H1 (cell line): Measurements from ENCODE around the gene MGLL. TPM values are rescaled to one million over a fixed set of nuclear protein-coding genes. Genes with fewer than 3 reads are reported as not detected.

Source experiments
- CTCF ChIA-PET: fragments of 300-600 bp; sonication (Branson Sonifier 250); formaldehyde crosslinking; loops from one replicate; lab custom pipeline; 2021; ENCODE audit not compliant: partially characterized antibody; lab: Charles Lee
- POLR2A ChIA-PET: fragments of 300-600 bp; sonication (Branson Sonifier 250); formaldehyde crosslinking; loops from one replicate; lab custom pipeline; 2021; ENCODE audit warnings: inconsistent platforms; ENCODE audit not compliant: partially characterized antibody; lab: Charles Lee
- DNase-seq, 2 experiments: peaks; one replicate each; pipeline versions ENCODE4 v3.0.0 to v3.0.0-alpha.2; 2010 to 2022; ENCODE audit warnings: low spot score in 2 of 2, low read depth in 1 of 2, mixed read lengths in 1 of 2
- FAIRE-seq: peaks from 2 replicates; lab custom pipeline; 2011; peaks lifted over from hg19 to GRCh38; lab: Jason Lieb, UNC
- H2AFZ ChIP-seq: 2 replicates; pipeline ENCODE4 v1.8.1; 2012; ENCODE audit warnings: low read length, inconsistent platforms
- H2AK5ac ChIP-seq: 2 replicates; pipeline ENCODE4 v1.6.1; 2013; ENCODE audit warnings: low read depth, low read length
- H2BK120ac ChIP-seq: replicated peaks from 2 replicates; pipeline ENCODE3; 2013; ENCODE audit warnings: low read depth, low read length, inconsistent platforms
- H2BK12ac ChIP-seq: 2 replicates; pipeline ENCODE4 v1.6.1; 2013; ENCODE audit warnings: low read depth, low read length
- H2BK15ac ChIP-seq: 2 replicates; pipeline ENCODE4 v1.6.1; 2013; ENCODE audit warnings: low read length
- H2BK20ac ChIP-seq: 2 replicates; pipeline ENCODE4 v1.6.1; 2013; ENCODE audit warnings: low read length
- H2BK5ac ChIP-seq: 2 replicates; pipeline ENCODE4 v1.6.1; 2013; ENCODE audit warnings: low read depth, low read length
- H3K14ac ChIP-seq: 2 replicates; pipeline ENCODE4 v1.6.1; 2013; ENCODE audit warnings: inconsistent platforms; ENCODE audit not compliant: insufficient read length
- H3K18ac ChIP-seq: 2 replicates; pipeline ENCODE4 v1.6.1; 2013; ENCODE audit warnings: low read length; ENCODE audit errors: extremely low read depth
- H3K23ac ChIP-seq: 2 replicates; pipeline ENCODE4 v1.6.1; 2013; ENCODE audit warnings: inconsistent platforms; ENCODE audit not compliant: insufficient read length
- H3K23me2 ChIP-seq: 2 replicates; pipeline ENCODE4 v1.6.1; 2013; ENCODE audit warnings: low read depth, low read length
- H3K27ac ChIP-seq: 2 replicates; pipeline ENCODE4 v1.6.1; 2011; ENCODE audit warnings: low read depth, low read length, inconsistent platforms
- H3K27me3 ChIP-seq, 4 experiments: replicated peaks in 1 of 4; 1 replicate in 1 of 4; 2 replicates in 3 of 4; pipeline versions ENCODE4 v1.6.1 to v1.8.1; 2011 to 2013; ENCODE audit warnings: low read length in 3 of 4, mild to moderate bottlenecking in 3 of 4, inconsistent platforms in 2 of 4, mixed read lengths in 2 of 4, moderate library complexity in 1 of 4; ENCODE audit not compliant: control insufficient read depth in 3 of 4, insufficient read depth in 3 of 4; ENCODE audit errors: extremely low read depth in 1 of 4
- H3K36me3 ChIP-seq, 4 experiments: 2 replicates each; pipeline versions ENCODE4 v1.6.1 to v1.8.1; 2011 to 2013; ENCODE audit warnings: mild to moderate bottlenecking in 4 of 4, low read length in 3 of 4, moderate library complexity in 2 of 4, control low read depth in 1 of 4, inconsistent platforms in 1 of 4; ENCODE audit not compliant: insufficient read depth in 4 of 4, control insufficient read depth in 2 of 4
- H3K4ac ChIP-seq: replicated peaks from 2 replicates; pipeline ENCODE3; 2013; ENCODE audit warnings: low read length, low read depth, mixed read lengths, inconsistent platforms; ENCODE audit not compliant: insufficient read length
- H3K4me1 ChIP-seq, 4 experiments: replicated peaks in 1 of 4; 1 replicate in 1 of 4; 2 replicates in 3 of 4; pipeline versions ENCODE4 v1.6.1 to v1.8.1; 2011 to 2013; ENCODE audit warnings: low read length in 3 of 4, inconsistent platforms in 2 of 4, mixed read lengths in 1 of 4; ENCODE audit not compliant: insufficient read depth in 4 of 4, control insufficient read depth in 3 of 4
- H3K4me2 ChIP-seq, 2 experiments: 2 replicates each; pipeline versions ENCODE4 v1.6.1 to v1.8.1; 2011 to 2013; ENCODE audit warnings: low read depth in 2 of 2, low read length in 2 of 2, control low read depth in 1 of 2, inconsistent platforms in 1 of 2, mild to moderate bottlenecking in 1 of 2; ENCODE audit not compliant: insufficient read depth in 1 of 2
- H3K4me3 ChIP-seq, 4 experiments: fragments of 200-600, 300-600 bp in 1 of 4; sonication (generic), shearing (Covaris generic), sonication (Bioruptor Twin) in 1 of 4; 2 replicates each; pipeline versions ENCODE4 v1.5.1 to v1.8.1; 2011 to 2016; ENCODE audit warnings: low read length in 4 of 4, low read depth in 3 of 4, control low read depth in 2 of 4, inconsistent platforms in 2 of 4, mild to moderate bottlenecking in 2 of 4, mixed read lengths in 1 of 4, moderate library complexity in 1 of 4; ENCODE audit not compliant: insufficient read depth in 2 of 4; ENCODE audit errors: extremely low read depth in 1 of 4
- H3K56ac ChIP-seq: replicated peaks from 2 replicates; pipeline ENCODE3; 2013; ENCODE audit warnings: low read depth, mild to moderate bottlenecking, mixed read lengths, low read length, inconsistent platforms; ENCODE audit not compliant: insufficient read length
- H3K79me1 ChIP-seq: 2 replicates; pipeline ENCODE4 v1.6.1; 2013; ENCODE audit warnings: low read depth, low read length, control low read depth
- H3K79me2 ChIP-seq, 2 experiments: 2 replicates each; pipeline versions ENCODE4 v1.6.1 to v1.8.1; 2012 to 2013; ENCODE audit warnings: low read length in 2 of 2, mild to moderate bottlenecking in 2 of 2, inconsistent platforms in 1 of 2; ENCODE audit not compliant: insufficient read depth in 2 of 2, control insufficient read depth in 1 of 2
- H3K9ac ChIP-seq, 4 experiments: replicated peaks in 1 of 4; 1 replicate in 1 of 4; 2 replicates in 3 of 4; pipeline versions ENCODE4 v1.6.1 to v1.8.1; 2011 to 2013; ENCODE audit warnings: low read depth in 3 of 4, low read length in 3 of 4, control low read depth in 2 of 4, mild to moderate bottlenecking in 2 of 4, moderate library complexity in 2 of 4, inconsistent platforms in 1 of 4; ENCODE audit errors: extremely low read depth in 1 of 4
- H3K9me3 ChIP-seq, 2 experiments: 2 replicates each; pipeline versions ENCODE4 v1.6.1 to v1.8.1; 2012 to 2013; ENCODE audit warnings: mild to moderate bottlenecking in 2 of 2, moderate library complexity in 2 of 2, control low read depth in 1 of 2, inconsistent platforms in 1 of 2, low read depth in 1 of 2, low read length in 1 of 2, mixed read lengths in 1 of 2; ENCODE audit not compliant: insufficient read depth in 2 of 2
- H4K20me1 ChIP-seq, 2 experiments: replicated peaks in 1 of 2; 2 replicates each; pipeline versions ENCODE3 to v1.8.1; 2011 to 2013; ENCODE audit warnings: inconsistent platforms in 2 of 2, low read length in 2 of 2, mild to moderate bottlenecking in 1 of 2; ENCODE audit not compliant: insufficient read depth in 2 of 2, control insufficient read depth in 1 of 2
- H4K5ac ChIP-seq: 2 replicates; pipeline ENCODE4 v1.6.1; 2013; ENCODE audit warnings: low read length, low read depth, mixed read lengths, inconsistent platforms; ENCODE audit not compliant: insufficient read length
- H4K8ac ChIP-seq: 2 replicates; pipeline ENCODE4 v1.8.0; 2013; ENCODE audit warnings: mild to moderate bottlenecking, moderate library complexity, low read length, inconsistent platforms; ENCODE audit not compliant: insufficient read depth; ENCODE audit errors: extremely low read depth
- H4K91ac ChIP-seq: replicated peaks from 2 replicates; pipeline ENCODE3; 2013; ENCODE audit warnings: low read length, mixed read lengths, inconsistent platforms; ENCODE audit not compliant: insufficient read length
- HDAC2 ChIP-seq, 2 experiments: fragments of 300-600 bp in 1 of 2; sonication (generic) in 1 of 2; IDR thresholded peaks; 2 replicates each; pipeline ENCODE4 v1.6.1; 2011 to 2012; ENCODE audit warnings: low read depth in 2 of 2, low read length in 2 of 2, mild to moderate bottlenecking in 2 of 2, moderate library complexity in 2 of 2, borderline replicate concordance in 1 of 2, inconsistent platforms in 1 of 2
- JUND ChIP-seq: IDR thresholded peaks from 2 replicates; pipeline ENCODE4 v1.6.1; 2011; ENCODE audit warnings: mild to moderate bottlenecking, improper control_type of control experiment, low read length
- MAFK ChIP-seq: IDR thresholded peaks from 2 replicates; pipeline ENCODE4 v1.6.1; 2012; ENCODE audit warnings: low read depth, mild to moderate bottlenecking, improper control_type of control experiment, low read length
- TBP ChIP-seq: IDR thresholded peaks from 2 replicates; pipeline ENCODE4 v1.6.1; 2011; ENCODE audit warnings: low read depth, low read length, improper control_type of control experiment
- TCF12 ChIP-seq: IDR thresholded peaks from 2 replicates; pipeline ENCODE4 v1.6.1; 2011; ENCODE audit warnings: low read depth, mild to moderate bottlenecking, low read length
- TEAD4 ChIP-seq: IDR thresholded peaks from 2 replicates; pipeline ENCODE4 v1.6.1; 2012; ENCODE audit warnings: low read depth, low read length, inconsistent platforms, mixed read lengths
- WGBS, 2 experiments: shearing (Covaris generic) in 1 of 2; methylation state at CpG; one replicate each; pipeline versions ENCODE4 v1.1.6 to v1.1.7; 2013 to 2015; ENCODE audit warnings: low lambda C conversion rate in 2 of 2, mixed read lengths in 2 of 2, inconsistent platforms in 1 of 2, low coverage in 1 of 2, missing lambda C conversion rate in 1 of 2; ENCODE audit not compliant: insufficient replicate concordance in 2 of 2, insufficient coverage in 1 of 2, insufficient read length in 1 of 2; ENCODE audit errors: extremely low coverage in 1 of 2, missing lambda C conversion rate in 1 of 2; 5-methylcytosine and 5-hydroxymethylcytosine counted together
- polyA plus RNA-seq, 7 experiments: library from polyadenylated mRNA; depleted of rRNA in 3 of 7; stranded (reverse) in 5 of 7; unstranded in 2 of 7; fragments of >200 nt in 5 of 7; fragments of 200-250 nt in 2 of 7; gene quantifications; 1 replicate in 5 of 7; 2 replicates in 1 of 7; 4 replicates in 1 of 7; pipeline versions ENCODE4 v1.2.1 to v1.2.3, GENCODE V29; 2011 to 2013; ENCODE audit warnings: missing spikeins in 2 of 7, mixed read lengths in 2 of 7
- total RNA-seq: library from RNA; stranded (reverse); fragmentation: NEBNext Ultra II Directional; extraction: Animal tissue kit (Norgen Biotek cat#: 25700); gene quantifications from 2 replicates; pipeline ENCODE4 v1.2.1, GENCODE V29; 2021
- TF ChIP-seq, protein P1 (sequence below): IDR thresholded peaks from 2 replicates; pipeline ENCODE4 v1.6.1; 2012; ENCODE audit warnings: low read length, inconsistent platforms

Gene MGLL
- total and polyA plus RNA-seq, 2 of the 8 experiments (the other 6 are each of a cell fraction or from before 2014, with no cell fraction given), result 0.05 to 0.34 TPM

DNA sequence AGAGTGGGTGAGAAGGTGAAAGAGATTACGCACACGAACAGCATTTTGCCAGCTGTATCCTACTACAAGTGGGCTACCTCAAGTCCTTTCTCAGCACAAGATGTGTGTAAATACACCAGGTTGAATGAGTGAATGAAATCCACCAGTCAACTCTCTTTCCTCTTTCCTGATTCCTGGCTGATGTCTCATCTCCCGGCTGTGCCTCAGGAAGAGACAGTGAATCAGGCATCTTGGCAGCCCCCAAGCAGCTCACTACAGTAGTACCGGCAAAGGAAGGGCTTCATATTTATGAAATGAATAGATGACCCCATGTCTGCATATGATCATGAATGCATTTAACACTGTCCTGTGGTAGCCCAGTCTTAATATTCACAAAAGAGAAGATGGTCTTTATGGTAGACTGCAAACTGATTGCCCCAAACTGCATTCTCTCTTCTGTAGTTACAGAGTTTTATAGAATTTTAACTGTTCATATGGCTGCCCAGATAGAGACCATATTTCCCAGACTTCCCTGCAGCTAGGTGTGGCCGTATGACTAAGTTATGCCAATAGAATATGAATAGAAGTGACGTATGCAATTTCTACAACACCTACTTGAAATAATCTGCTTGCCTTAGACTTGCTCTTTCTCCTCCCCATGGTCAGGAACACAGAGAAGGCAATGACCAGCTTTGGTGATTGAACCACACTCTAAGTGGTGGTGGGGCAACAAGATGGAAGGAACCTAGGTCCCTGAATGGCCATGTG, 22.7 kb downstream of the MGLL start:
- Histone ChIP-seq H3K56ac (no peak overlapping the region), H4K5ac (no peak overlapping the region), H2AFZ (no peak overlapping the region), H3K9me3 (0 out of 4 replicates have a peak, but pooled peaks cover 0 to 2% of the 10 kb centered on the region in 2 experiments), H3K4me3 (no peak overlapping the region), H2BK12ac (no peak overlapping the region), H3K23me2 (no peaks in the 10 kb centered on the region), H3K23ac (no peak overlapping the region), H3K79me2 (no peaks in the 10 kb centered on the region), H3K4ac (no peak overlapping the region), H2AK5ac (no peak overlapping the region), H2BK120ac (no peak overlapping the region), H3K36me3 (no peaks in the 10 kb centered on the region; a peak in 1 of 8 replicates), H3K79me1 (no peaks in the 10 kb centered on the region), H3K9ac (no peak overlapping the region), H3K14ac (no peak overlapping the region), H2BK5ac (no peak overlapping the region), H2BK20ac (no peak overlapping the region), H3K27me3 (no peaks in the 10 kb centered on the region), H3K27ac (no peak overlapping the region), H4K91ac (no peak overlapping the region), H2BK15ac (no peak overlapping the region), H4K8ac (no peak overlapping the region), H3K18ac (no peak overlapping the region), H3K4me1 (no peaks in the 10 kb centered on the region), H4K20me1 (no peaks in the 10 kb centered on the region), H3K4me2 (no peak overlapping the region)
- FAIRE-seq, result no peak
- ChIA-PET POLR2A (no interaction called here), CTCF (interaction anchor here (1.9 kb wide), 1 partner anchor 32 kb away, joined by 7 read pairs; no protein-coding TSS in a partner anchor)
- TF ChIP-seq JUND (no peak), MAFK (no peak), HDAC2 (IDR thresholded peaks at IDR 0.05; ENCODE audit: borderline replicate concordance in 1 of 2, low read depth in 2 of 2, low read length in 2 of 2) (no peak), TCF12 (no peak), TEAD4 (no peak), TBP (no peak)
- TF ChIP-seq, protein P1, sequence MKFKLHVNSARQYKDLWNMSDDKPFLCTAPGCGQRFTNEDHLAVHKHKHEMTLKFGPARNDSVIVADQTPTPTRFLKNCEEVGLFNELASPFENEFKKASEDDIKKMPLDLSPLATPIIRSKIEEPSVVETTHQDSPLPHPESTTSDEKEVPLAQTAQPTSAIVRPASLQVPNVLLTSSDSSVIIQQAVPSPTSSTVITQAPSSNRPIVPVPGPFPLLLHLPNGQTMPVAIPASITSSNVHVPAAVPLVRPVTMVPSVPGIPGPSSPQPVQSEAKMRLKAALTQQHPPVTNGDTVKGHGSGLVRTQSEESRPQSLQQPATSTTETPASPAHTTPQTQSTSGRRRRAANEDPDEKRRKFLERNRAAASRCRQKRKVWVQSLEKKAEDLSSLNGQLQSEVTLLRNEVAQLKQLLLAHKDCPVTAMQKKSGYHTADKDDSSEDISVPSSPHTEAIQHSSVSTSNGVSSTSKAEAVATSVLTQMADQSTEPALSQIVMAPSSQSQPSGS, result no peak
- no peak for DNase-seq
- WGBS, 2 experiments, result 92% methylated on average over 6 of the region's 6 CpGs; no CpG with 5 or more reads in 1 of the 2 experiments
